HL-60 (cell line): ENCODE data around the gene HIPK2.

Experiments
- POLR2AphosphoS5 ChIP-seq: IDR thresholded peaks from 2 replicates; pipeline ENCODE4 v1.6.1; 2012; ENCODE audit warnings: low read depth
- REST ChIP-seq: IDR thresholded peaks from 2 replicates; pipeline ENCODE4 v1.6.1; 2012; ENCODE audit warnings: low read depth; ENCODE audit not compliant: insufficient replicate concordance
- TF ChIP-seq, protein P1 (sequence below): IDR thresholded peaks from one replicate; pipeline ENCODE4 v1.5.1; 2011; ENCODE audit warnings: low read length, control low read depth, inconsistent platforms; ENCODE audit not compliant: insufficient read depth

DNA sequence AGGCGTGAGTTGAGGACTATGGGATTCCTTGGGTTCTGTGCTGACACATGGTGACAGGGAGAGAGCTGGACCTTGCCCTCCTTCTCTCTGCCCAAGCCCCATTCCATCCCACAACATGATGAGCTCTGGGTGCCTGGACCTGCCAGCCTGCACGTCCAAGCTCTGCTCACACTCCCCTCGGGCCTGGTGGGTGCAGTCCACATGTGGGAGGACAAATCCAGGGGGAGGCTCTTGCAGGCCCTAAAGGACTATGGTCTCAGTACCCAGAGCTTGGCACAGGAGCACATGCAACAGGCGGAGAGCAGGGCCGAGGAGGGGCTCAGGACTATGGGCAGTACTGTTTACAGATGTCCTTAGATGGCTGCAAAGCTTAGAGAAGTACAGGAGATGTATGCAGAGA is 162.9 kb downstream of the HIPK2 start:
- TF ChIP-seq REST (no peak), POLR2AphosphoS5 (no peak)
- TF ChIP-seq, protein P1, sequence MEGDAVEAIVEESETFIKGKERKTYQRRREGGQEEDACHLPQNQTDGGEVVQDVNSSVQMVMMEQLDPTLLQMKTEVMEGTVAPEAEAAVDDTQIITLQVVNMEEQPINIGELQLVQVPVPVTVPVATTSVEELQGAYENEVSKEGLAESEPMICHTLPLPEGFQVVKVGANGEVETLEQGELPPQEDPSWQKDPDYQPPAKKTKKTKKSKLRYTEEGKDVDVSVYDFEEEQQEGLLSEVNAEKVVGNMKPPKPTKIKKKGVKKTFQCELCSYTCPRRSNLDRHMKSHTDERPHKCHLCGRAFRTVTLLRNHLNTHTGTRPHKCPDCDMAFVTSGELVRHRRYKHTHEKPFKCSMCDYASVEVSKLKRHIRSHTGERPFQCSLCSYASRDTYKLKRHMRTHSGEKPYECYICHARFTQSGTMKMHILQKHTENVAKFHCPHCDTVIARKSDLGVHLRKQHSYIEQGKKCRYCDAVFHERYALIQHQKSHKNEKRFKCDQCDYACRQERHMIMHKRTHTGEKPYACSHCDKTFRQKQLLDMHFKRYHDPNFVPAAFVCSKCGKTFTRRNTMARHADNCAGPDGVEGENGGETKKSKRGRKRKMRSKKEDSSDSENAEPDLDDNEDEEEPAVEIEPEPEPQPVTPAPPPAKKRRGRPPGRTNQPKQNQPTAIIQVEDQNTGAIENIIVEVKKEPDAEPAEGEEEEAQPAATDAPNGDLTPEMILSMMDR = no peak
